Effector memory CD8-positive, alpha-beta T cell (primary cell): ENCODE results near the gene MACROH2A2.
A peak's percentile ranks its signal among the peaks of the same experiment; 100 is the strongest.
"Not testable (repeated sequence)": the region's sequence is repeated elsewhere in the genome, so short reads cannot be mapped to it uniquely, and the experiment has no call there.

Source experiments
- ATAC-seq: fragments of 150-1000 bp; cut with Tn5 transposase; replicated peaks from 2 replicates; pipeline ENCODE4 v1.10.0; 2021; ENCODE audit warnings: mild to moderate bottlenecking, moderate library complexity
- DNase-seq, 3 experiments: peaks; one replicate each; pipeline ENCODE4 v3.0.0; 2021
- H3K27ac Mint-ChIP-seq, 2 donors: one replicate each; pipeline ENCODE4 v1.8.0; 2022; ENCODE audit warnings: mild to moderate bottlenecking in 2 of 2, mixed read lengths in 2 of 2, moderate library complexity in 2 of 2
- H3K27me3 Mint-ChIP-seq, 2 donors: one replicate each; pipeline ENCODE4 v1.8.0; 2022; ENCODE audit warnings: mixed read lengths in 2 of 2
- H3K36me3 Mint-ChIP-seq: one replicate; pipeline ENCODE4 v1.8.0; 2022; ENCODE audit warnings: mild to moderate bottlenecking, moderate library complexity, mixed read lengths; ENCODE audit not compliant: insufficient read depth
- H3K4me1 Mint-ChIP-seq, 2 donors: one replicate each; pipeline ENCODE4 v1.8.0; 2022; ENCODE audit warnings: low read depth in 2 of 2, mixed read lengths in 2 of 2
- H3K4me3 Mint-ChIP-seq, 2 donors: one replicate each; pipeline ENCODE4 v1.8.0; 2022; ENCODE audit warnings: mild to moderate bottlenecking in 2 of 2, mixed read lengths in 2 of 2, moderate library complexity in 2 of 2
- H3K9me3 Mint-ChIP-seq, 2 donors: one replicate each; pipeline ENCODE4 v1.8.0; 2022; ENCODE audit warnings: mixed read lengths in 2 of 2
- total RNA-seq, 9 experiments: gene quantifications; one replicate each; lab custom pipeline; 2026; lab: John Stamatoyannopoulos, UW

The MACROH2A2 gene
- total RNA-seq: 1.3 to 24.0 (median 11.4) reads per million in 9 experiments

- no peak within 1 kb of the TSS for H3K27ac Mint-ChIP-seq
- ATAC-seq: no peak
- H3K9me3 Mint-ChIP-seq: no peaks in the 10 kb centered on the region
- H3K36me3 Mint-ChIP-seq: no peaks in the 10 kb centered on the region
- DNase-seq: no peak
- peaks cover 51 to 57% of the 10 kb centered on the region in 2 donors for H3K27me3 Mint-ChIP-seq
- H3K4me3 Mint-ChIP-seq: peak within 1 kb of the TSS; percentile 72 to 82
- peaks cover 5 to 8% of the 10 kb centered on the region in 2 donors for H3K4me1 Mint-ChIP-seq
Measured at GRCh38 chr10:70052462-70053217, at the start of gene MACROH2A2. Gene MACROH2A2 (plus strand): TSS chr10:70052846. CDS start chr10:70075659, 22,813 bp downstream.

GRCh38 chr10:70007116-70007820, 45.4 kb upstream of the MACROH2A2 start:
- Mint-ChIP-seq H3K36me3 (no peaks in the 10 kb centered on the region), H3K4me3 (no peak overlapping the region), H3K4me1 (no peaks in the 10 kb centered on the region)

GRCh38 chr10:70031215-70031614, 21.4 kb upstream of the MACROH2A2 start:
- H3K4me1 Mint-ChIP-seq: no peaks in the 10 kb centered on the region
- H3K4me3 Mint-ChIP-seq: no peak overlapping the region
- ATAC-seq (no peak), DNase-seq (no peak)
- no peaks in the 10 kb centered on the region for H3K36me3 Mint-ChIP-seq
- peaks cover 29 to 44% of the 10 kb centered on the region in 2 donors for H3K27me3 Mint-ChIP-seq
- H3K9me3 Mint-ChIP-seq: peaks cover 2 to 7% of the 10 kb centered on the region in 2 donors
- no peak overlapping the region for H3K27ac Mint-ChIP-seq

More at GRCh38 chr10:70007116-70007820, 45.4 kb upstream of the MACROH2A2 start:
- Mint-ChIP-seq H3K27me3 (peaks cover 69 to 88% of the 10 kb centered on the region in 2 donors), H3K9me3 (peaks cover 0 to 7% of the 10 kb centered on the region in 2 donors), H3K27ac (no peak overlapping the region)
- DNase-seq (no peak), ATAC-seq (no peak)

DNA sequence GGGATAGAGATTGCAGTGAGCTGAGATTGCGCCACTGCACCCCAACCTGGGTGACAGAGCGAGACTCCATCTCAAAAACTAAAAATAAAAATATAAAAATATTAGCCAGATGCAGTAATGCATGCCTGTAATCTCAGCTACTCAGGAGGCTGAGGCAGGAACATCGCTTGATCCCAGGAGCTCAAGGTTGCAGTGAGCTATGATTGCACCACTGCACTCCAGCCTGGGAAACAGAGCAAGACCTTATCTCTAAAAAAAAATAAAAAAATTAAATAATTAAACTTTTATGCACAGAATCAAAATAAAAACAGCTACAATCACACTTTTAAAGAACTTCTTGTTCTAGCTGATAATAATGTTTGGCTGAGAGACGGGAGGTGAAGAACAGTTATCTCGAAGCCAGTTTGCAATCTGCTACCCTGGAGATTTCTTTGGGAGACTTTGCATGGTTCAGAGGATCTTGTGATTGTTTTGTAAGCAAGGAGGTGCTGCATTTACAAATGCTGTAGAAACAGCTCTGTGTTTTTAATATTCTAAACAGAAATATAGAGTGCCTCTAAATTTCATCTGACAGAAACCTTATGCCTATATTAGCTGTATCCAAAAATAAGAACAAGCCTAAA, 19.9 kb upstream of the MACROH2A2 start:
- Mint-ChIP-seq H3K27ac (no peak overlapping the region), H3K4me1 (no peaks in the 10 kb centered on the region), H3K36me3 (no peaks in the 10 kb centered on the region), H3K27me3 (peaks cover 23 to 35% of the 10 kb centered on the region in 2 donors), H3K9me3 (peaks cover under 1 to 2% of the 10 kb centered on the region in 2 donors), H3K4me3 (no peak overlapping the region)
- DNase-seq (no peak), ATAC-seq (no peak)

- H3K9me3 Mint-ChIP-seq: peaks cover 0 to 2% of the 10 kb centered on the region in 2 donors
Measured at GRCh38 chr10:70034232-70034631, 18.4 kb upstream of the MACROH2A2 start.

DNA sequence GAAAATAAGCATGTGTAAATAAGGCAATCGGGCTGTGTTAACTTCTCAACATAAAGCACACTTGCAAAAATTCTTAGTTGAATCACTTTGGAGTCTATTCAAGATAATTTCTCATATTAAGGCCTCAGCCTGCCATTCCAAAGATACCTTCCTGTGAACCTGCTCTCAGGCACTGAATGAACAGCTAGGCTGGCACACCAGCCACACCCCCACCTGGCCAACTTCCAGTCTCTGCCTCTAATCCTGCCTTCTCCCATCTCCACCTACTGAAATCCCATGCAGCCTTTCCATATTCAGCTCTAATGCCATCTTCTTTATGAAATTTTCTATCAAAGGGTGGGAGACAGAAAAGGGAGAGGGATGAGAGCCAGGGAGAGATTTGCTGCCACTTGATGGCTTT, 17.1 kb upstream of the MACROH2A2 start:
- no peak for ATAC-seq
- Mint-ChIP-seq H3K4me3 (no peak overlapping the region), H3K27me3 (peaks cover 18 to 26% of the 10 kb centered on the region in 2 donors), H3K36me3 (no peaks in the 10 kb centered on the region), H3K9me3 (peaks cover 0 to 2% of the 10 kb centered on the region in 2 donors), H3K27ac (no peak overlapping the region), H3K4me1 (no peaks in the 10 kb centered on the region)
- no peak for DNase-seq

More at GRCh38 chr10:70034232-70034631, 18.4 kb upstream of the MACROH2A2 start:
- DNase-seq (no peak), ATAC-seq (no peak)
- Mint-ChIP-seq H3K36me3 (no peaks in the 10 kb centered on the region), H3K4me3 (no peak overlapping the region), H3K4me1 (no peaks in the 10 kb centered on the region), H3K27ac (no peak overlapping the region), H3K27me3 (peaks cover 18 to 38% of the 10 kb centered on the region in 2 donors)

DNA sequence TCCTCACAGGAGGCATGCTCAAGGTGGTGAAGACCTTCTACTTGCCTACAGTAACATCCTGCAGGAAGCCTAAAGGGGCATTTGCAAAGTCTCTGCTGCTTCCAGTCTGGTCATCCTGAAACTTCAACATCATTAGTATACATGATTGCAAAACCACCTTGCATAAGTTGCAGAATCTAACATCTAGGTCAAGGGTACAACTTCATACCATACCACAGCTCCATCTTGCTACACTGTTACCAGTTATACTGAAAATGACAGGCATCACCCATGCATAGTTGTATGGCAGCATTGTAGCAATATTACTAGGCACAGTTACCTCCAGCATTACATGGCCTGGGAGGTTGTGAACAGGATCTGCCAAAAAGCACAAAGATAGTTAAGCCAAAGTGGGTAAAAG, 13.7 kb upstream of the MACROH2A2 start:
- no peaks in the 10 kb centered on the region for H3K4me1 Mint-ChIP-seq
- H3K9me3 Mint-ChIP-seq: peaks cover 0 to 5% of the 10 kb centered on the region in 2 donors
- H3K4me3 Mint-ChIP-seq: no peak overlapping the region
- H3K27me3 Mint-ChIP-seq: peaks cover 37 to 53% of the 10 kb centered on the region in 2 donors
- no peak for DNase-seq
- no peaks in the 10 kb centered on the region for H3K36me3 Mint-ChIP-seq
- no peak overlapping the region for H3K27ac Mint-ChIP-seq
- no peak for ATAC-seq

DNA sequence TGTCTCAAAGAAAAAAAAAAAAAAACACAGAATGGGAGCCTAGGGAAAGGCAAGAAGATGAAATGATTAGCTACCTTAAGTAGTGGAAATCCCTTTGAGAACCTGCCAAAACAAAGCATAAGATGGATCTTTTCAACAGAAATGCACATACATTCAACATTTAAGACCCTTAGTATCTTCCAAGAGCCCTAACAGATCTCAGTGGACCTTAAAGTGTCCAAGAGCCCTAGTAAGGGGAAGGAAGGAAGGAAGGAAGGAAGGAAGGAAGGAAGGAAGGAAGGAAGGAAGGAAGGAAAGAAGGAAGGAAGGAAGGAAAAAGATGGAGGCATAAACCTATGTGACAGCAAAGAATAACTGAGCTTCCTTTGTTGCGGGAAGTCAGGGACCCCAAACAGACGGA, 11.6 kb upstream of the MACROH2A2 start:
- no peak for ATAC-seq
- Mint-ChIP-seq H3K36me3 (no peaks in the 10 kb centered on the region), H3K27ac (no peak overlapping the region), H3K4me1 (no peaks in the 10 kb centered on the region), H3K4me3 (no peak overlapping the region), H3K27me3 (peaks cover 45 to 50% of the 10 kb centered on the region in 2 donors), H3K9me3 (peaks cover 0 to 5% of the 10 kb centered on the region in 2 donors)
- DNase-seq: no peak

DNA sequence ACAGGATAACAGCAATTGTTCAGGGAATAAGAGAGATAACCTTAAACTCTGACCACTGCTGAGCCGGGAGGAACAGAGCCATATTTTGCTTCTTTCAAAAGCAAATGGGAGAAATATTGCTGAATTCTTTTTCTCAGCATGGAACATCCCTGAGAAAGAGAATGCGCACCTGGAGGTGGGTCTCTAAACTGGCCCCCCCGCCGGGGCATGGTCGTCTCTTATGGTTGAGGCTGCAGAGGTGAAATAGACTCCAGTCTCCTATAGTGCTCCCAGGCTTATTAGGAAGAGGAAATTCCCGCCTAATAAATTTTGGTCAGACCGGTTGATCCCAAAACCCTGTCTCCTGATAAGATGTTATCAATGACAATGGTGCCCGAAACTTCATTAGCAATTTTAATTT, 10.9 kb upstream of the MACROH2A2 start:
- not testable (repeated sequence) for H3K36me3 Mint-ChIP-seq, H3K9me3 Mint-ChIP-seq, ATAC-seq, H3K27ac Mint-ChIP-seq, H3K4me3 Mint-ChIP-seq, DNase-seq, H3K4me1 Mint-ChIP-seq
- H3K27me3 Mint-ChIP-seq: peaks cover 42 to 49% of the 10 kb centered on the region in 2 donors

DNA sequence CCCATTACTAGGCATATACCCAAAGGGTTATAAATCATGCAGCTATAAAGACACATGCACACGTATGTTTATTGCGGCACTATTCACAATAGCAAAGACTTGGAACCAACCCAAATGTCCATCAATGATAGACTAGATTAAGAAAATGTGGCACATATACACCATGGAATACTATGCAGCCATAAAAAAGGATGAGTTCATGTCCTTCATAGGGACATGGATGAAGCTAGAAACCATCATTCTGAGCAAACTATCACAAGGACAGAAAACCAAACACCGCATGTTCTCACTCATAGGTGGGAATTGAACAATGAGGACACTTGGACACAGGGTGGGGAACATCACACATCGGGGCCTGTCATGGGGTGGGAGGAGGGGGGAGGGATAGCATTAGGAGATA, 5.6 kb upstream of the MACROH2A2 start:
- not testable (repeated sequence) for H3K4me1 Mint-ChIP-seq, H3K4me3 Mint-ChIP-seq, H3K36me3 Mint-ChIP-seq, ATAC-seq, DNase-seq, H3K27ac Mint-ChIP-seq, H3K9me3 Mint-ChIP-seq
- H3K27me3 Mint-ChIP-seq: peaks cover 44 to 50% of the 10 kb centered on the region in 2 donors

GRCh38 chr10:70048030-70048723, 4.5 kb upstream of the MACROH2A2 start:
- Mint-ChIP-seq H3K9me3 (no peaks in the 10 kb centered on the region), H3K4me3 (no peak overlapping the region), H3K27ac (no peak overlapping the region), H3K36me3 (no peaks in the 10 kb centered on the region), H3K27me3 (peaks cover 43 to 50% of the 10 kb centered on the region in 2 donors), H3K4me1 (peaks cover 5 to 8% of the 10 kb centered on the region in 2 donors)
- no peak for DNase-seq
- no peak for ATAC-seq

DNA sequence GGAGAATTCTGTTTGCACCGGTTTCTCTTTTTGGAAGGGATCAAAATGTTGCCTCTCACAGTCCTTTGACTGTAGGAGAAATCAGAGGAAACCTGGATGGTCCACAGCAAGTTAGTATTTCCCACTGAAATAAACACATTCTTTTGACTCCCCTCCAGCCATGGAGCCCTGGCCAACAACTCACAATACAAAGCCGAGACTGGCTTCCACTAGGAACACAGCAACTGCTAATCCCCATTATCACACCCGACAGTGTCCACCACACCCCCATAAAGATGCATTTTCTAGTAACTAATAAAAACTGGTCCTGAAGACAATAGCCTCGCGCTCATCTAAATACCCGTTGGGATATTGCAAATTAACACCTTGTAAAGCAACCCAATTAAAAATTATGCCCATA, 798 bp upstream of the MACROH2A2 start:
- no peak overlapping the region for H3K4me3 Mint-ChIP-seq
- ATAC-seq: no peak
- H3K36me3 Mint-ChIP-seq: no peaks in the 10 kb centered on the region
- H3K4me1 Mint-ChIP-seq: peaks cover 5 to 8% of the 10 kb centered on the region in 2 donors
- H3K27ac Mint-ChIP-seq: no peak overlapping the region
- no peaks in the 10 kb centered on the region for H3K9me3 Mint-ChIP-seq
- no peak for DNase-seq
- H3K27me3 Mint-ChIP-seq: peaks cover 49 to 55% of the 10 kb centered on the region in 2 donors
